ENCODE data around the gene OTOS.

GRCh38 chr2:240121675-240122074 is 18.8 kb downstream of the OTOS start:
- TF ChIP-seq CTCF (conservative IDR thresholded peaks at IDR 0.05; ENCODE audit: low read length) = no peak
- no peak for TF ChIP-seq EZH2phosphoT487 (IDR thresholded peaks at IDR 0.05; ENCODE audit: borderline replicate concordance, low read depth, low read length)
